Endothelial cell of umbilical vein (primary cell): ENCODE measurements around the gene CHMP1A. TPM values are rescaled to one million over a fixed set of nuclear protein-coding genes. Genes with fewer than 3 reads are reported as not detected.

Experiments used
- BruUV-seq: library from RNA; stranded (reverse); fragments of 400-500 nt; replicated peaks from 2 replicates; lab custom pipeline; 2021; lab: Mats Ljungman, UMichigan
- CTCF ChIA-PET: fragments of 300-600, 350-600 bp; sonication (Branson Sonifier 250); formaldehyde crosslinking; loops from one replicate; lab custom pipeline; 2021; ENCODE audit warnings: antibody characterized with exemption, inconsistent platforms; lab: Charles Lee
- POLR2A ChIA-PET: fragments of 300-600, 350-600 bp; sonication (Branson Sonifier 250); formaldehyde crosslinking; loops from one replicate; lab custom pipeline; 2021; ENCODE audit warnings: antibody characterized with exemption, inconsistent platforms; lab: Charles Lee
- DNase-seq: peaks from one replicate; pipeline ENCODE4 v3.0.0-alpha.2; 2011; ENCODE audit warnings: low read depth, low spot score
- FAIRE-seq: peaks from 2 replicates; lab custom pipeline; 2011; peaks lifted over from hg19 to GRCh38; lab: Jason Lieb, UNC
- H2AFZ ChIP-seq: 2 replicates; pipeline ENCODE4 v1.6.0; 2012; ENCODE audit warnings: low read depth, low read length, control low read depth, inconsistent platforms
- H3K27ac ChIP-seq: 2 replicates; pipeline ENCODE4 v1.5.1; 2011; ENCODE audit warnings: low read depth, mild to moderate bottlenecking, control low read depth, low read length, moderate library complexity; ENCODE audit not compliant: insufficient read depth
- H3K27me3 ChIP-seq, 2 experiments: 2 replicates each; pipeline versions ENCODE4 v1.6.0 to v1.6.1; 2011; ENCODE audit warnings: low read length in 2 of 2, mixed read lengths in 1 of 2; ENCODE audit not compliant: control insufficient read depth in 2 of 2, insufficient read depth in 2 of 2
- H3K36me3 ChIP-seq, 2 experiments: 2 replicates in 1 of 2; 3 replicates in 1 of 2; pipeline ENCODE4 v1.5.1; 2011; ENCODE audit warnings: low read length in 2 of 2, mild to moderate bottlenecking in 1 of 2, moderate library complexity in 1 of 2; ENCODE audit not compliant: control insufficient read depth in 2 of 2, insufficient read depth in 2 of 2; ENCODE audit errors: extremely low read depth in 1 of 2
- H3K4me1 ChIP-seq: 3 replicates; pipeline ENCODE4 v1.5.1; 2011; ENCODE audit warnings: mild to moderate bottlenecking, low read length; ENCODE audit not compliant: control insufficient read depth, insufficient read depth; ENCODE audit errors: extremely low read depth
- H3K4me2 ChIP-seq: 2 replicates; pipeline ENCODE4 v1.6.1; 2011; ENCODE audit warnings: low read length, control low read depth, mixed read lengths; ENCODE audit not compliant: insufficient read depth
- H3K4me3 ChIP-seq, 3 experiments: fragments of 200-600 bp in 1 of 3; sonication (generic), shearing (Covaris generic) in 1 of 3; replicated peaks in 1 of 3; 2 replicates each; pipeline ENCODE4 v1.5.1; 2011 to 2016; ENCODE audit warnings: control low read depth in 3 of 3, low read length in 3 of 3, mild to moderate bottlenecking in 2 of 3, inconsistent platforms in 1 of 3, low read depth in 1 of 3, moderate library complexity in 1 of 3; ENCODE audit not compliant: insufficient read depth in 1 of 3
- H3K79me2 ChIP-seq: 2 replicates; pipeline ENCODE4 v1.6.0; 2012; ENCODE audit warnings: low read length, inconsistent platforms; ENCODE audit not compliant: control insufficient read depth, insufficient read depth
- H3K9ac ChIP-seq: replicated peaks from 2 replicates; pipeline ENCODE3; 2011; ENCODE audit warnings: low read length, control low read depth; ENCODE audit not compliant: insufficient read depth; ENCODE audit errors: extremely low read depth
- H3K9me1 ChIP-seq: replicated peaks from 3 replicates; pipeline ENCODE4 v1.6.0; 2011; ENCODE audit warnings: mild to moderate bottlenecking, low read length; ENCODE audit not compliant: control insufficient read depth, insufficient read depth; ENCODE audit errors: extremely low read depth
- H3K9me3 ChIP-seq: replicated peaks from 2 replicates; pipeline ENCODE4 v1.5.1; 2012; ENCODE audit warnings: low read length, inconsistent platforms; ENCODE audit not compliant: control insufficient read depth, insufficient read depth
- H4K20me1 ChIP-seq: replicated peaks from 2 replicates; pipeline ENCODE3; 2011; ENCODE audit warnings: mild to moderate bottlenecking, low read length; ENCODE audit not compliant: control insufficient read depth, insufficient read depth; ENCODE audit errors: extremely low read depth
- EZH2 ChIP-seq: IDR thresholded peaks from 2 replicates; pipeline ENCODE4 v1.6.1; 2012; ENCODE audit warnings: borderline replicate concordance, low read depth, mild to moderate bottlenecking, moderate library complexity, low read length, inconsistent platforms; ENCODE audit not compliant: severe bottlenecking
- FOS ChIP-seq: IDR thresholded peaks from 2 replicates; pipeline ENCODE4 v1.6.1; 2011; ENCODE audit warnings: mild to moderate bottlenecking, low read length, moderate library complexity, borderline replicate concordance; ENCODE audit not compliant: insufficient read depth
- GATA2 ChIP-seq: IDR thresholded peaks from 2 replicates; pipeline ENCODE4 v1.7.0; 2011; ENCODE audit warnings: low read depth, mild to moderate bottlenecking, moderate library complexity, mixed read lengths, low read length; ENCODE audit not compliant: insufficient read length, insufficient read depth
- JUN ChIP-seq: IDR thresholded peaks from 2 replicates; pipeline ENCODE4 v1.6.1; 2011; ENCODE audit warnings: borderline replicate concordance, low read depth; ENCODE audit not compliant: insufficient read length, insufficient read depth
- MAX ChIP-seq: IDR thresholded peaks from 2 replicates; pipeline ENCODE4 v1.6.1; 2011; ENCODE audit not compliant: insufficient read depth, insufficient read length
- MYC ChIP-seq: IDR thresholded peaks from one replicate; pipeline ENCODE4 v1.6.1; 2011; ENCODE audit warnings: mild to moderate bottlenecking, low read depth, low read length
- POLR2A ChIP-seq: IDR thresholded peaks from 2 replicates; pipeline ENCODE4 v1.6.1; 2012; ENCODE audit warnings: low read depth, mild to moderate bottlenecking, control low read depth, low read length
- POLR2AphosphoS5 ChIP-seq: IDR thresholded peaks from 2 replicates; pipeline ENCODE4 v1.6.1; 2012; ENCODE audit warnings: low read depth, mild to moderate bottlenecking, control low read depth, low read length, moderate library complexity; ENCODE audit not compliant: insufficient read depth
- dilution Hi-C: fragments of 300-500 bp; cut with MboI; formaldehyde crosslinking; loops from one replicate; pipeline ENCODE4 v1.15.0; 2019; ENCODE audit warnings: low sequenced_read_pairs; ENCODE audit not compliant: extremely low pct_ligation_motif_present
- intact Hi-C: fragments of 100-400 bp; cut with micrococcal nuclease; formaldehyde crosslinking; loops from one replicate; pipeline ENCODE4 v1.10.0; 2022
- polyA plus RNA-seq, 4 experiments: library from polyadenylated mRNA; depleted of rRNA in 3 of 4; stranded (reverse) in 3 of 4; unstranded in 1 of 4; fragments of >200 nt; gene quantifications; 2 replicates each; pipeline versions ENCODE4 v1.2.1 to v1.2.3, GENCODE V29; 2011 to 2012; ENCODE audit warnings: missing spikeins in 1 of 4
- total RNA-seq: library from RNA; stranded (reverse); gene quantifications from 2 replicates; pipeline ENCODE4 v1.2.3, GENCODE V29; 2021
- TF ChIP-seq, protein P1 (sequence below), 2 donors: IDR thresholded peaks; 1 replicate in 1 of 2; 2 replicates in 1 of 2; pipeline ENCODE4 v1.5.1; 2011; ENCODE audit warnings: low read length in 2 of 2, mild to moderate bottlenecking in 2 of 2, moderate library complexity in 2 of 2, control low read depth in 1 of 2, inconsistent platforms in 1 of 2, low read depth in 1 of 2; ENCODE audit not compliant: insufficient read depth in 1 of 2; ENCODE audit errors: extremely low read depth in 1 of 2

Gene CHMP1A
- total and polyA plus RNA-seq, 2 donors (not counting 3 experiments of a cell fraction or from before 2014, with no cell fraction given): 83.9 to 101 TPM

GRCh38 chr16:89595330-89596060 lies 62.0 kb downstream of the CHMP1A start:
- Histone ChIP-seq H3K27me3 (no peaks in the 10 kb centered on the region), H3K9me3 (no peaks in the 10 kb centered on the region), H4K20me1 (no peaks in the 10 kb centered on the region), H2AFZ (no peak overlapping the region), H3K27ac (no peak overlapping the region), H3K4me1 (no peaks in the 10 kb centered on the region), H3K4me3 (no peak overlapping the region), H3K36me3 (no peaks in the 10 kb centered on the region), H3K4me2 (no peak overlapping the region), H3K9me1 (no peaks in the 10 kb centered on the region), H3K9ac (no peak overlapping the region), H3K79me2 (no peaks in the 10 kb centered on the region)
- FAIRE-seq (no peak), DNase-seq (no peak)
- BruUV-seq: no TSS peak
- intact Hi-C loops (no loop called here), dilution Hi-C loops (no loop called here)
- ChIA-PET POLR2A (no interaction called here), CTCF (no interaction called here)
- TF ChIP-seq EZH2 (no peak), GATA2 (no peak), POLR2AphosphoS5 (no peak), MAX (no peak), JUN (no peak), POLR2A (no peak), MYC (no peak), FOS (no peak)
- TF ChIP-seq, protein P1, sequence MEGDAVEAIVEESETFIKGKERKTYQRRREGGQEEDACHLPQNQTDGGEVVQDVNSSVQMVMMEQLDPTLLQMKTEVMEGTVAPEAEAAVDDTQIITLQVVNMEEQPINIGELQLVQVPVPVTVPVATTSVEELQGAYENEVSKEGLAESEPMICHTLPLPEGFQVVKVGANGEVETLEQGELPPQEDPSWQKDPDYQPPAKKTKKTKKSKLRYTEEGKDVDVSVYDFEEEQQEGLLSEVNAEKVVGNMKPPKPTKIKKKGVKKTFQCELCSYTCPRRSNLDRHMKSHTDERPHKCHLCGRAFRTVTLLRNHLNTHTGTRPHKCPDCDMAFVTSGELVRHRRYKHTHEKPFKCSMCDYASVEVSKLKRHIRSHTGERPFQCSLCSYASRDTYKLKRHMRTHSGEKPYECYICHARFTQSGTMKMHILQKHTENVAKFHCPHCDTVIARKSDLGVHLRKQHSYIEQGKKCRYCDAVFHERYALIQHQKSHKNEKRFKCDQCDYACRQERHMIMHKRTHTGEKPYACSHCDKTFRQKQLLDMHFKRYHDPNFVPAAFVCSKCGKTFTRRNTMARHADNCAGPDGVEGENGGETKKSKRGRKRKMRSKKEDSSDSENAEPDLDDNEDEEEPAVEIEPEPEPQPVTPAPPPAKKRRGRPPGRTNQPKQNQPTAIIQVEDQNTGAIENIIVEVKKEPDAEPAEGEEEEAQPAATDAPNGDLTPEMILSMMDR (IDR thresholded peaks at IDR 0.05; ENCODE audit: extremely low read depth in 1 of 2, insufficient read depth in 1 of 2, low read depth in 1 of 2, low read length in 2 of 2): no peak

Other genes with a start within 250 kb of the CHMP1A start
- gene ANKRD11, start 167.1 kb downstream of the CHMP1A start, total RNA-seq: 184 and 191 TPM in 2 replicates
- 49.5 and 55.8 TPM in 2 replicates for gene ANKRD11, start 167.1 kb downstream of the CHMP1A start, polyA plus RNA-seq
- 139 and 146 TPM in 2 replicates for gene SPG7, start 149.3 kb downstream of the CHMP1A start, total RNA-seq
- gene SPG7, start 149.3 kb downstream of the CHMP1A start, polyA plus RNA-seq: 85.8 and 90.2 TPM in 2 replicates
- 1,463 and 1,769 TPM in 2 replicates for gene RPL13, start 97.0 kb downstream of the CHMP1A start, total RNA-seq
- gene RPL13, start 97.0 kb downstream of the CHMP1A start, polyA plus RNA-seq: 5,670 and 7,559 TPM in 2 replicates
- 1.5 and 2.0 TPM in 2 replicates for gene CPNE7, start 82.0 kb downstream of the CHMP1A start, total RNA-seq
- gene CPNE7, start 82.0 kb downstream of the CHMP1A start, polyA plus RNA-seq: 5.4 and 5.9 TPM in 2 replicates
- 0.44 and 0.60 TPM in 2 replicates for gene DPEP1, start 44.1 kb downstream of the CHMP1A start, total RNA-seq
- gene DPEP1, start 44.1 kb downstream of the CHMP1A start, polyA plus RNA-seq: 0.37 and 0.99 TPM in 2 replicates
- gene SPATA33, start 128 bp upstream of the CHMP1A start, total RNA-seq: 11.4 and 13.7 TPM in 2 replicates
- 3.5 and 4.7 TPM in 2 replicates for gene SPATA33, start 128 bp upstream of the CHMP1A start, polyA plus RNA-seq
- 84.0 and 99.9 TPM in 2 replicates for gene CDK10, start 29.0 kb upstream of the CHMP1A start, total RNA-seq
- gene CDK10, start 29.0 kb upstream of the CHMP1A start, polyA plus RNA-seq: 74.5 and 83.8 TPM in 2 replicates
- 7.4 and 8.7 TPM in 2 replicates for gene SPATA2L, start 44.0 kb upstream of the CHMP1A start, total RNA-seq
- 7.3 and 11.6 TPM in 2 replicates for gene SPATA2L, start 44.0 kb upstream of the CHMP1A start, polyA plus RNA-seq
- gene VPS9D1, start 63.2 kb upstream of the CHMP1A start, total RNA-seq: 15.5 and 18.3 TPM in 2 replicates
- gene VPS9D1, start 63.2 kb upstream of the CHMP1A start, polyA plus RNA-seq: 17.3 and 19.0 TPM in 2 replicates
- gene ZNF276, start 63.8 kb upstream of the CHMP1A start, total RNA-seq: 36.6 and 42.7 TPM in 2 replicates
- gene ZNF276, start 63.8 kb upstream of the CHMP1A start, polyA plus RNA-seq: 40.0 and 41.6 TPM in 2 replicates
- 71.9 and 78.7 TPM in 2 replicates for gene FANCA, start 158.9 kb upstream of the CHMP1A start, total RNA-seq
- 33.3 and 34.4 TPM in 2 replicates for gene FANCA, start 158.9 kb upstream of the CHMP1A start, polyA plus RNA-seq
- gene SPIRE2, start 170.8 kb upstream of the CHMP1A start, total RNA-seq: 2.4 and 3.1 TPM in 2 replicates
- gene SPIRE2, start 170.8 kb upstream of the CHMP1A start, polyA plus RNA-seq: 1.2 and 1.5 TPM in 2 replicates
- 234 and 238 TPM in 2 replicates for gene TCF25, start 215.9 kb upstream of the CHMP1A start, total RNA-seq
- gene TCF25, start 215.9 kb upstream of the CHMP1A start, polyA plus RNA-seq: 193 and 194 TPM in 2 replicates